HEK293T (cell line): ENCODE measurements around the gene DPYSL4.

Experiments used
- BHLHE40 ChIP-seq: fragments of 450-650 bp; IDR thresholded peaks from 2 replicates; pipeline ENCODE4 v1.6.1; 2016; ENCODE audit warnings: mild to moderate bottlenecking, moderate library complexity, borderline replicate concordance
- SP1 ChIP-seq: fragments of 450-650 bp; IDR thresholded peaks from 2 replicates; pipeline ENCODE4 v1.6.1; 2017
- TF ChIP-seq, protein P1 (sequence below): fragments of 450-650 bp; IDR thresholded peaks from 2 replicates; pipeline ENCODE4 v1.6.1; 2016

GRCh38 chr10:132187430-132188138 lies 836 bp downstream of the DPYSL4 start:
- TF ChIP-seq BHLHE40 (no peak), SP1 (no peak)
- TF ChIP-seq, protein P1, sequence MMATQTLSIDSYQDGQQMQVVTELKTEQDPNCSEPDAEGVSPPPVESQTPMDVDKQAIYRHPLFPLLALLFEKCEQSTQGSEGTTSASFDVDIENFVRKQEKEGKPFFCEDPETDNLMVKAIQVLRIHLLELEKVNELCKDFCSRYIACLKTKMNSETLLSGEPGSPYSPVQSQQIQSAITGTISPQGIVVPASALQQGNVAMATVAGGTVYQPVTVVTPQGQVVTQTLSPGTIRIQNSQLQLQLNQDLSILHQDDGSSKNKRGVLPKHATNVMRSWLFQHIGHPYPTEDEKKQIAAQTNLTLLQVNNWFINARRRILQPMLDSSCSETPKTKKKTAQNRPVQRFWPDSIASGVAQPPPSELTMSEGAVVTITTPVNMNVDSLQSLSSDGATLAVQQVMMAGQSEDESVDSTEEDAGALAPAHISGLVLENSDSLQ = no peak
